GDM1 (cell line): ENCODE data around the gene ATP13A3.

Experiments
- DNase-seq: peaks from one replicate; lab custom pipeline; 2025; lab: John Stamatoyannopoulos, UW

ATP13A3 gene

GRCh38 chr3:194475138-194475932 lies 11.5 kb downstream of the ATP13A3 start:
- no peak for DNase-seq

- DNase-seq: no peak
Observed at GRCh38 chr3:194474675-194475074, 12.1 kb downstream of the ATP13A3 start.

GRCh38 chr3:194472290-194472920 lies 14.4 kb downstream of the ATP13A3 start:
- DNase-seq: peak; percentile 40

GRCh38 chr3:194471863-194472262 lies 14.9 kb downstream of the ATP13A3 start:
- no peak for DNase-seq

- DNase-seq: no peak
Observed at GRCh38 chr3:194470615-194471014, 16.2 kb downstream of the ATP13A3 start.

- DNase-seq: no peak
Observed at GRCh38 chr3:194469977-194470376, 16.8 kb downstream of the ATP13A3 start.

- DNase-seq: no peak
Observed at GRCh38 chr3:194468086-194468485, 18.7 kb downstream of the ATP13A3 start.

GRCh38 chr3:194466761-194467356 lies 19.9 kb downstream of the ATP13A3 start:
- no peak for DNase-seq

- DNase-seq: no peak
Observed at GRCh38 chr3:194465920-194466570, 20.8 kb downstream of the ATP13A3 start.

- no peak for DNase-seq
Observed at GRCh38 chr3:194465246-194465645, 21.6 kb downstream of the ATP13A3 start.

GRCh38 chr3:194464692-194465091 lies 22.1 kb downstream of the ATP13A3 start:
- no peak for DNase-seq

- no peak for DNase-seq
Observed at GRCh38 chr3:194462936-194463335, 23.9 kb downstream of the ATP13A3 start.

GRCh38 chr3:194460566-194460965 lies 26.2 kb downstream of the ATP13A3 start:
- no peak for DNase-seq

- DNase-seq: no peak
Observed at GRCh38 chr3:194458131-194458530, 28.7 kb downstream of the ATP13A3 start.

- DNase-seq: no peak
Observed at GRCh38 chr3:194455481-194455880, 31.3 kb downstream of the ATP13A3 start.

GRCh38 chr3:194450341-194450740 lies 36.5 kb downstream of the ATP13A3 start:
- DNase-seq: no peak

GRCh38 chr3:194449913-194450312 lies 36.9 kb downstream of the ATP13A3 start:
- no peak for DNase-seq

- DNase-seq: no peak
Observed at GRCh38 chr3:194447657-194448056, 39.1 kb downstream of the ATP13A3 start.

GRCh38 chr3:194447161-194447560 lies 39.6 kb downstream of the ATP13A3 start:
- DNase-seq: no peak

GRCh38 chr3:194446754-194447153 lies 40.0 kb downstream of the ATP13A3 start:
- DNase-seq: no peak

GRCh38 chr3:194446172-194446571 lies 40.6 kb downstream of the ATP13A3 start:
- no peak for DNase-seq

- DNase-seq: no peak
Observed at GRCh38 chr3:194443901-194444300, 42.9 kb downstream of the ATP13A3 start.

- no peak for DNase-seq
Observed at GRCh38 chr3:194440756-194441155, 46.0 kb downstream of the ATP13A3 start.
